ENCODE data around the gene KRT85. TPM values are rescaled to one million over a fixed set of nuclear protein-coding genes. Genes with fewer than 3 reads are reported as not detected.

Gene KRT85
- total and polyA plus RNA-seq, 2 experiments from 2014 or later: 0.12 TPM; not detected in 1

- Histone ChIP-seq H3K36me3 (no peaks in the 10 kb centered on the region), H3K9me3 (ENCODE audit: low read depth) (no peaks in the 10 kb centered on the region), H3K4me3 (no peak overlapping the region), H3K4me1 (ENCODE audit: low read depth) (no peaks in the 10 kb centered on the region), H3K27ac (no peak overlapping the region), H3K27me3 (peaks cover 57% of the 10 kb centered on the region)
- no peak for TF ChIP-seq CTCF (IDR thresholded peaks at IDR 0.05; ENCODE audit: low read depth, low read length)
- DNase-seq (ENCODE audit: low read depth in 1 of 2, low spot score in 1 of 2): no peak
These were observed 14.3 kb downstream of the KRT85 start for GRCh38 chr12:52352951-52353350.

GRCh38 chr12:52351196-52352059 is 15.9 kb downstream of the KRT85 start:
- Histone ChIP-seq H3K9me3 (ENCODE audit: low read depth) (no peaks in the 10 kb centered on the region), H3K36me3 (no peaks in the 10 kb centered on the region), H3K4me1 (ENCODE audit: low read depth) (no peaks in the 10 kb centered on the region), H3K27me3 (peaks cover 52% of the 10 kb centered on the region), H3K4me3 (no peak overlapping the region), H3K27ac (no peak overlapping the region)
- no peak for TF ChIP-seq CTCF (IDR thresholded peaks at IDR 0.05; ENCODE audit: low read depth, low read length)
- no peak for DNase-seq (ENCODE audit: low read depth in 1 of 2, low spot score in 1 of 2)

GRCh38 chr12:52350786-52351185 is 16.5 kb downstream of the KRT85 start:
- no peaks in the 10 kb centered on the region for H3K9me3 ChIP-seq (ENCODE audit: low read depth)
- TF ChIP-seq CTCF (IDR thresholded peaks at IDR 0.05; ENCODE audit: low read depth, low read length): no peak
- no peaks in the 10 kb centered on the region for H3K4me1 ChIP-seq (ENCODE audit: low read depth)
- H3K27me3 ChIP-seq: peaks cover 52% of the 10 kb centered on the region
- no peaks in the 10 kb centered on the region for H3K36me3 ChIP-seq
- H3K27ac ChIP-seq: no peak overlapping the region
- DNase-seq (ENCODE audit: low read depth in 1 of 2, low spot score in 1 of 2): no peak
- no peak overlapping the region for H3K4me3 ChIP-seq

GRCh38 chr12:52350021-52350620 is 17.2 kb downstream of the KRT85 start:
- Histone ChIP-seq H3K9me3 (ENCODE audit: low read depth) (no peaks in the 10 kb centered on the region), H3K27ac (no peak overlapping the region), H3K36me3 (no peaks in the 10 kb centered on the region), H3K27me3 (peaks cover 47% of the 10 kb centered on the region), H3K4me3 (no peak overlapping the region), H3K4me1 (ENCODE audit: low read depth) (no peaks in the 10 kb centered on the region)
- DNase-seq (ENCODE audit: low read depth in 1 of 2, low spot score in 1 of 2): no peak
- TF ChIP-seq CTCF (IDR thresholded peaks at IDR 0.05; ENCODE audit: low read depth, low read length): no peak

- TF ChIP-seq CTCF (IDR thresholded peaks at IDR 0.05; ENCODE audit: low read depth, low read length): no peak
- DNase-seq (ENCODE audit: low read depth in 1 of 2, low spot score in 1 of 2): peak in 1 of 2 donors; percentile 53
- no peaks in the 10 kb centered on the region for H3K36me3 ChIP-seq
- H3K4me1 ChIP-seq (ENCODE audit: low read depth): no peaks in the 10 kb centered on the region
- H3K9me3 ChIP-seq (ENCODE audit: low read depth): no peaks in the 10 kb centered on the region
- H3K27me3 ChIP-seq: peaks cover 41% of the 10 kb centered on the region
- H3K27ac ChIP-seq: no peak overlapping the region
- no peak overlapping the region for H3K4me3 ChIP-seq
These were observed 18.1 kb downstream of the KRT85 start for GRCh38 chr12:52349196-52349595.
